HTR-8/SVneo (cell line): ENCODE data around the gene CWC27.
"Not testable (repeated sequence)": the region's sequence is repeated elsewhere in the genome, so short reads cannot be mapped to it uniquely, and the experiment has no call there.

Source experiments
- DNase-seq: peaks from one replicate; pipeline ENCODE4 v3.0.0; 2011; ENCODE audit warnings: low spot score, mixed read lengths; ENCODE audit not compliant: insufficient read length
- FAIRE-seq: peaks from 2 replicates; lab custom pipeline; 2011; peaks lifted over from hg19 to GRCh38; lab: Jason Lieb, UNC

CWC27 gene

DNA sequence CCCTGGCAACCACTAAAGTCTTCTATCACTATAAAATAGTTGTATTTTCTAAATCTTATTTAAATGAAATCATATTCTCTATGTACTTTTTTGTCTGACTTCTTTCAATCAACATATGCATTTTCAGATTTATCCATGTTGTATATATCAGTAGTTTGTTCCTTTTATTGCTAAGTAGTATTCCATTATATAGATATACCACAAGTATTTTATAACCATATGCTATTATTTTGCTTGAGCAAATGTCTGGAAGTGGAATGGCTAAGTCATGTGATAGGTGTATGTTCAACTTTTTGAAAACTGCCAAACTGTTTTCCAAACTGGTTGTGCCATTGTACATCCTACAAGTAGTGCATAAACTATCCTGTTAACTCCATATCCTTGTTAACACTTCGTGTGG is 131.1 kb downstream of the CWC27 start:
- no peak for FAIRE-seq
- DNase-seq, result no peak

DNA sequence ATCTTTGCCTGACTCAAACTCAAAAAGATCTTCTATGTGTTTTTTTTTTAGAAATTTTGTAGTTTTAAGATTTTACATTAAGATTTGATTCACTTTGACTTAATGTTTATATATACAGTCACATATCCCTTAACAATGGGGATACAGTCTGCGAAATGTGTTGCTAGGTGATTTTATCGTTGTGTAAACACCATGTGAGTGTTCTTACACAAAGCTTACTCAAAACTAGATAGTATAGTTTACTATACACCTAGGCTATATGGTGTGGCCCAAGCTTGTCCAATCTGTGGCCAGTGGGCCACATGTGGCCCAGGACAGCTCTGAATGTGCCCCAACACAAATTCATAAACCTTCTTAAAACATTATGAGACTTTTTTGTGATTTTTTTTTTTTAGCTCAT is 131.9 kb downstream of the CWC27 start:
- FAIRE-seq, result no peak

DNA sequence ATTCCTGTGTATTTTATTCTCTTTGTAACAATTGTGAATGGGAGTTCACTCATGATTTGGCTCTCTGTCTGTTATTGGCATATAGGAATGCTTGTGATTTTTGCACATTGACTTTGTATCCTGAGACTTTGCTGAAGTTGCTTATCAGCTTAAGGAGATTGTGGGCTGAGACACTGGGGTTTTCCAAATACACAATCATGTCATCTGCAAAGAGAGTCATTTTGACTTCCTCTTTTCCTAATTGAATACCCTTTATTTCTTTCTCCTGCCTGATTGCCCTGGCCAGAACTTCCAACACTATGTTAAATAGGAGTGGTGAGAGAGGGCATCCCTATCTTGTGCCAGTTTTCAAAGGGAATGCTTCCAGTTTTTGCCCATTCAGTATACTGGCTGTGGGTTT is 138.7 kb downstream of the CWC27 start:
- DNase-seq, FAIRE-seq: not testable (repeated sequence)

More for the DNA sequence above, 131.9 kb downstream of the CWC27 start:
- DNase-seq, result no peak

DNA sequence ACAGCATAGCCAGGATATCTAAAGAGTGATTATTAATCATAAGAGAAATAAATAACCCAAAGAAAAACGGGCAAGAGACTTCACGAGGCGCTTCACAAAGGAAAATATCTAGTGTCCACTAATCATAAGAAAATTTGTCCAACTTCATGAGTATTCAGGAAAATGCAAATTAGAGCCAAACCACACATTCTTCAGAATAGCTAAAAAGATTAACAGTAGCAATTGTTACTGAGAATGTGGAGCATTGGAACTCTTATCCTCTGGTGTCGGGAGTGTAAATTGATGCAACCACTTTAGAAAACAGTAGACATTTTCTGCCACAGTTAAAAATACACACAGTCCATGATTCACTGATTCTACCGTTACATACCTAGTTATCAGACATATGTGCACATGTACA is 145.7 kb downstream of the CWC27 start:
- no peak for FAIRE-seq

DNA sequence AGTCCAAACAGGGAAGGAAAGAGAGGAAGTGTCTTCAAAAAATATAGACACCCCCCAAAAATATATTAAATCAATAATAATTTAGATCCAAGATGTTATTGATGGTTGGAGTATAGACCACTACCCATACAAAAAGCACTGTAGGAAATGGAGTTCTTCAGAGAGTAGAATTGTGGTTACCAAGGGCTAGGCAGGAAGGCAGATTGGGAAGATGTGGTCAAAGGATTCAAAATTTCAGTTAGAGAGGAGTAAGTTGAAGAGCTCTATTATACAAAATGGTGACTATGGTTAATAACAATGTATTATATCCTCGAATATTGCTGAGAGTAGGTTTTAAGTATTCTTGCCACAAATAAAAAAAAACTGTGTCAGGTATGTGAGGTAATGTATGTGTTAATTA is 149.4 kb downstream of the CWC27 start:
- DNase-seq, result no peak

More for the DNA sequence above, 145.7 kb downstream of the CWC27 start:
- DNase-seq, result no peak

DNA sequence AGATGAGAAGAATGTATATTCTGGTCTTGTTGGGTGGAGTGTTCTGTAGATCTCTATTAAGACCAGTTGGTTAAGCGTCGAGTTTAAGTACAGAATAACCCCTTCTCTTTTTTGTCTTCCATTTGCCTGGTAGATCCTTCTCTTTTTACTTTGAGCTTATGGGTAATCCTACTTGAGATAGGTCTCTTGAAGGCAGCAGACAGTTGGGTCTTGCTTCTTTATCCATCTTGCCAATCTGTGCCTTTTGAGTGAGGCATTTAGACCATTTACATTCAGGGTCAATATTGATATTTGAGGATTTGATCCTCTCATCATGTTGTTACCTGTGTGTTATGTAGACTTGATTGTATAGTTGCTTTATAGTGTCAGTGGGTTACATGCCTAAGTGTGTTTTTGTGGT is 152.7 kb downstream of the CWC27 start:
- DNase-seq, result no peak
- no peak for FAIRE-seq

More for the DNA sequence above, 149.4 kb downstream of the CWC27 start:
- FAIRE-seq, result no peak

DNA sequence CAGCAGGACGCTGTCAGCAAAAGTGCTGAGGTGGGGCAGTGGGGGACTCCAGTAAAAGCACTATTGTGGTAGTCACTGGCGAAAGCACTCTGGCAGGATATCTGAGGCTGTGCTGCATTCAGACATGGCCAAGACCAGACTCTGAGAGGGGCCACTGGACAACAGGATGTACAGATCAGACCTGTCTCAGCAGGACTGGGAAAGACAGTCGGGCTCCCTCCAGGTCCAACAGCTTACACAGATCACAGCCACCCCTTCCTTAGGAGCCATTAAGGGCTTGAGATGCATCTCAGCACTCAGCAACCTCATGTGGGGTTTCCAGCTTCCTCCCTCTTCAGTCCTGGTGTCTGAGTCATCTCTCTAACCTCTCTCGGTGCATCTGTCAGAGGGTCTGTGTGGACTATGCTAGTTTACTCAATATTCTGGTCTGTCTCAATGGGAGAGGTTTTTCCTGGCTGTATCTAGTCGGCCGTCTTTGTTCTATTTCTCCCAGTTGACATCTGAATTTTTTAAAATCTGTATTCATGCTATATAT is 154.5 kb downstream of the CWC27 start:
- no peak for DNase-seq
- FAIRE-seq, result no peak

DNA sequence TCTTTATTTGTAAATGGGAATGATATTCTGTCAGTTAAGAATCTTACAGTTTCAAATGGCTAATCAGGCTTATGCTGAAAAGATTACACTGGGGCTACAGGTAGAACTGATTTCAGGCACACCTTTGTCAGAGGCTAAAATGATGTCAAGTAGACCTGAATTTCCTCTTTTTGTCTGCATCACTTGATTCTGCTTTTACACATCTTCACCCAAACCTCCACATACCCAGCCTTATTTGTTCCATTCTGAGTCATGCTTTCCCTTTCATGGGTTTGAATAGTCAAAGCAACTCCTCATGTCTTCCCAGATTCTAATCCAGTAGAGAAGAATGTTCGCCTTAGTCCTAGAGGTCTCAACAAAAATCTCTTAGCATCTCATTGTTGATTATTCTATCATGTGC is 156.4 kb downstream of the CWC27 start:
- no peak for FAIRE-seq
- DNase-seq, result no peak

DNA sequence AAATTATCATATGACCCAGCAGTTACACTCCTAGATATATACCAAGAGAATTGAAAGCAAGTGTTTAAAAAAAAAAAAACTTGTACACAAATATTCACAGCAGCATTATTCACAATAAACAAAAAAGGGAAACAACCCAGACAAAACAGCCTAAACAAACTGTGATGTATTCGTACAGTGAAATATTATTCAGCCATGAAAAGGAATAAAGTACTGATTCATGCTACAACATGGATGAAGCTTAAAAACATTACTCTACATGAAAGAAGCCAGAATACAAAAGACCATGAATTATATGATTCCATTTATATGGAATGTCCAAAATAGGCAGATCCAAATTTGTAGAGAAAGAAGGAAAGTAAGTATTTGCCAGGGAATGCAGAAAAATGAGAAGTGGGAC is 161.1 kb downstream of the CWC27 start:
- DNase-seq (no peak), FAIRE-seq (no peak)

DNA sequence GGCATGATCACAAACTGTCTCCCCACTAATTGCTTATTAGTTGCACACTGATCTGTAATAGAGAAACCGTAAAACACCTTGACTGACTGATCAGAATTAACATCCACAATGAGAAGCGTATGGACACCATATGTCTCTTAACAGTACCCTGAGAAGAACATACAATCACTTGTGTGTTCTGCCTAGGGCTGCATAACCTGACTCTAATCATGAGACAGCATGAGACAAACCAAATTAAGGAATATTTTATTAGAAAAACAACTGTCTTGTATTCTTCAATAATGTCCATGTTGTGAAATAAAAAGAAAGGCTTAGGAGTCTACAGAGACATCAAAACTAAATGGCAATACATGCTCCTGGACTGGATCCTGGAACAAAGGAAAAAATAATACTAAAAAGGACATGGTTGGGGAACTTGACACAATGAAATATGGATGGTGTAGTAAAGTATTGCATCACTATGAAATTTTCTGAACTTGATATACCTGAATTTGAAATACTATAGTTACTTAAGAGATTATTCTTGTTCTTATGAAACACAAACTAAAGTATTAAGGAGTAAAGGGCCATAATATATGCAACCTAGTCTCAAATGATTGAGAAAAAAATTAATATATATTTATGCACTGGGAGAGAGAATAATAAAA is 162.1 kb downstream of the CWC27 start:
- no peak for FAIRE-seq
- no peak for DNase-seq

DNA sequence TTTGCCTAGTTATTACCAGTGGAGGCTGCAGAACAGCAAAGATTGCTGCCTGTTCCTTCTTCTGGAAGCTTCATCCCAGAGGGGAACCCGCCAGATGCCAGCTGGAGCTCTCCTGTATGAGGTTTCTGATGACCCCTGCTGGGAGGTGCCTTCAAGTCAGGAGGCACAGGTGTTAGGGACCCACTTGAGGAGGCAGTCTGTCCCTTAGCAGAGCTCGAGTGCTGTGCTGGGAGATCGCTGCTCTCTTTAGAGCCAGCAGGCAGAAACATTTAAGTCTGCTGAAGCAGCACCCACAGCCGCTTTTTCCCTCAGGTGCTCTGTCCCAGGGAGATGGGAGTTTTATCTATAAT is 170.7 kb downstream of the CWC27 start:
- DNase-seq, FAIRE-seq: not testable (repeated sequence)

DNA sequence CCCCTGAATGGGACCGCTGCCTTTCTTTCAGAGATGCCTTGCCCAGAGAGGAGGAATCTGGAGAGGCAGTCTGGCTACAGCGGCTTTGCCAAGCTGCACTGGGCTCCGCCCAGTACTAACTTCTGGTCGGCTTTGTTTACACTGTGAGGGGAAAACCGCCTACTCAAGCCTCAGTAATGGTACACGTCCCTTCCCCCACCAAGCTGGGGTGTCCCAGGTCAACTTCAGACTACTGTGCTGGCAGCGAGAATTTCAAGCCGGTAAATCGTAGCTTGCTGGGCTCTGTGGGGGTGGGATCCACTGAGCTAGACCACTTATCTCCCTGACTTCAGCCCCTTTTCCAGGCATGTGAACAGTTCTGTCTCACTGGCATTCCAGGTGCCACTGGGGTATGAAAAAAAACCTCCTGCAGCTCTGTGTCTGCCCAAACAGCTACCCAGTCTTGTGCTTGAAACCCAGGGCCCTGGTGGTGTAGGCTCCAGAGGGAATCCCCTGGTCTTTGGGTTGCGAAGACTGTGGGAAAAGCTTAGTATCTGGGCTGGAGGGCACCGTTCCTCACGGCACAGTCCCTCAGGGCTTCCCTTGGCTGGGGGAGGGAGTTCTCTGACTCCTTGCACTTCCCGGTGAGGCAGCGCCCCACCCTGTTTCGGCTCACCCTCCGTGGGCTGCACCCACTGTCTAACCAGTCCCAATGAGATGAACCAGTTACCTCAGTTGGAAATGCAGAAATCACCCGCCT is 171.2 kb downstream of the CWC27 start:
- DNase-seq (no peak), FAIRE-seq (no peak)

DNA sequence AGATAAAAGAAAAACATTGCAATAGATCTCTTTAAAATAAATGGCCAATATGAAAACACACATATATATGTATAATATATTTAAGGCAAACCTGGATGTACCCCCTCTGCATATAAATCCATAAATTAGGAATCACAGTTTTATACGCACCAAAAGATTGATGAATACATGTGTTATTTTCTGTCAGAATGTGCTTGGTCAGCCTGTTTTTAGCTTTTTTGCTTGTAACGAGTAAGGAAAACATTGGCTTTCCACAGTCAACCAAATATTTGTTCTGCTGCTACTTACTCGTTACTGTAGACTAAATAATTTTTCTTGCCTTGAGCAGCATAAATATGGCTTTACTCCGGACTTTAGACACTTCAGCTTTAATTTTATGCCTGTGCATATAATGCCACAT is 173.7 kb downstream of the CWC27 start:
- DNase-seq, result no peak
- no peak for FAIRE-seq

DNA sequence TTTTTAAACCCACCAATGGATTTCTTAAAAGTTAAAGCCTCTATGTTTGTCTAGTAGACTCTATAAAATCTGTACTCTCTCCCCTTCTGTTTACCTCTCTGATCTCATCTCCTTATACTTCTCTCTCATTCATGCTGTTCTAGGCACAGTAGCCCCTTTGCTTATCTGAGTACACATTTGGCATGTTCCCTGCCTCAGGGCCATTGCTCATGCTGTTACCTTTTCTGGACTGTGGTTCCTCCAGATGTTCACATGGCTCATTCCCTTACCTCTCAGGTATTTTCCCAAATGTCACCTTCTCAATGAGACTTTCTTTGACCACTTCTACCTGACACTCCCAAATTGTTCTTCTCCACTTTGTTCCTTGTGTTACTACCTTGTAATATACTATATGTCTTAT is 176.1 kb downstream of the CWC27 start:
- FAIRE-seq, result no peak
- DNase-seq, result no peak

DNA sequence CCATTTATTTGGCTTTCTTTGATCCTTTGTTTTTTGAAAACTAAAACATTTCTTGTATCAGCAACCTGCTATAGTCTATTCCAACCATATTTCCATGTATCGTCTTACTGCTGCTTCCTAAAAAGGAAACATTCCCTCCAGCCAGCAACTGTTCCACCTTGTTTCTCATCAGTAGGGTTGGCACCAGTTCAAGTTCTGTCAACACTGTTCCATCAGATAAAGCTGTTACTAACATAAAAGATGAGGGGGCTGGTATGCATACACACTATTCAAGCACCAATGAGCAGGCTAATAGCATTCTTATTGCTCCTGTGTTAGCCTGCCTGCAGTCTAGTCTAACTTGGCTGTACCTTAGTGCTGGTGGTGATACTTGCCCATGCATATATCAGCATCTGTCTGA is 178.3 kb downstream of the CWC27 start:
- peak; percentile 31 for FAIRE-seq
- no peak for DNase-seq

DNA sequence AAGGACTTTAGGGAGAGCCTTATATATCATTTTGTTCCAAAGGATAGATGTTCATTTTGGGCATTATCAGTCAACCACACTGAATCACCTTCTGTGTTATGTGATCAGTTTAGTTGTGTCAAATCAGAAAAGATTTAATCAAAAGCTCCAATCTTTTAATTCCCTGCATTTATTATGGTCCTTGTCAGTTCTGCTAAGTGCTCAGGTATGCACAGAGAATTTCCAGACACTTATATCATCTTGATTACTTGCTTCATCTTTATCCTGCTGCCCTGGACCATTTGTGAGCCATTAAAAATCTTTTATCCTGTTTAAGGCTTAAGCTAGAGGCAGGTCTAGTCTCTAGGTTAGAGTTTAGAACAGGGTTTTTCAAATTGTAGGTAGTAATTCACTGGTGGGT is 179.1 kb downstream of the CWC27 start:
- FAIRE-seq (no peak), DNase-seq (no peak)

DNA sequence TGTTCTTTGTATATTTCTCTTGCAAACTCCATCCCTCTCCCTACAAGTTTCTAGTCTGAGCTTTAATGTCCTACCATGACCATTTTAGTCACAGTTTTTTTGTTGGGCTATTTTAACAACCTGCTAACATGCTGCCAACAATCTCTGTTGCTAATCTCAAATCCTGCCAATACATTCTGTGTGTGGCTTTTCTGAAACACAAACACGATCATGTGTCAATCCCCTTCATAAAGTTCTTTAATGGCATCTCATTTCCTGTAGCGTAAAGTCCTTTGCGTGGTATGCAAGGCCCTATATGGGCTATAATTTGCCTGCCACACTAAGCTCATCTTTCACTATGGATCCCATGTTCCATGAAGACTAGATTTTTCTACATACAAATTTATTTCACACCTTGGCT is 180.6 kb downstream of the CWC27 start:
- DNase-seq, result no peak

DNA sequence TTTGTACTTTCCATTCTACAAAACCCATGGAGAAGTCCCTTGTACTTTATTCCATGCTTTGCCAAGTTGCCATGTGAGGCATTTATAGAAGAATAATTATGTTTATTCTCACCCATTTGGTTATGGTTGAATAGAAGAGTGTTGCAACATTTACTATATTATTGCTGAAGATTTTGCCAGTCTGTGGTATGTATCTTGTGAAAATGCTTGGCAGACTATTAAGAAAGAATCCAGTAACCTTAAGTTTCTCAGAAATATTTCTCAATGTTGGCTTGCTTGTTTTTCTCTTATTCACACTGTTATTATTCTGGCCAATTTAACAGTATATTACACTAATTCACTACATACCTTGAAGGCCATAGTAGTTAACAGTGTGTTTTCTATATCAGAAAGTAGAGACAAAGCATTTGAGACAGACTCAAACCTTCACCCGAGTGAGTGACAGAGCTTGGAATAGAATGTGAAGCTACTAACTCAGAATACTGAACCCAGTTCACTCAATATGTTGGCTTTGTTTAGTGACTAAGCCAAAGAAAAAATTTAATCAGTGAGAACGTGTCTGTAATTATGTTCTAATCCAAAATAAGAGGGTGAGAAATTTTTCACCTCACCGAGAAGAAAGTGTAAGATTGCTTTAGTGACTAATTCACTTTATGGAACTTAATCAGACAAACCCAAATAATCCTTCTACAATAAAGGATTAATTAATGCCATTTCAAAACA is 184.4 kb downstream of the CWC27 start:
- FAIRE-seq, result no peak
- no peak for DNase-seq

More for the DNA sequence above, 180.6 kb downstream of the CWC27 start:
- no peak for FAIRE-seq

DNA sequence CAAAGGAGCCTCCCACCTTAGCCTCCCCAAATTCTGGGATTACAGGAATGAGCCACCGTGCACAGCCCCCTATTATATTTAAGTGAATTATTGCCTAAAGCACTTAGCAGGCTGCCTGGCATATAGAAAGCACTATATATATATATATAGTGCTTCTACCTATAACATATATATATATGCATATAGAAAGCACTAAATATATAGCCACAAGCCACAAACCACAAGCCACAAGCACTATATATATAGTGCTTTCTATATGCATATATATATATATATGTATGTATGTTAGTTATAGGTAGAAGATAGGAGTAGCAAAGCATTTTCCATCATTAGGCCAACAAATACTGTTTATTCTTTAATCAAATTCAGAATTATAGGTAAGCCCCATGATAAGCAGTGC is 185.8 kb downstream of the CWC27 start:
- no peak for FAIRE-seq
- no peak for DNase-seq

DNA sequence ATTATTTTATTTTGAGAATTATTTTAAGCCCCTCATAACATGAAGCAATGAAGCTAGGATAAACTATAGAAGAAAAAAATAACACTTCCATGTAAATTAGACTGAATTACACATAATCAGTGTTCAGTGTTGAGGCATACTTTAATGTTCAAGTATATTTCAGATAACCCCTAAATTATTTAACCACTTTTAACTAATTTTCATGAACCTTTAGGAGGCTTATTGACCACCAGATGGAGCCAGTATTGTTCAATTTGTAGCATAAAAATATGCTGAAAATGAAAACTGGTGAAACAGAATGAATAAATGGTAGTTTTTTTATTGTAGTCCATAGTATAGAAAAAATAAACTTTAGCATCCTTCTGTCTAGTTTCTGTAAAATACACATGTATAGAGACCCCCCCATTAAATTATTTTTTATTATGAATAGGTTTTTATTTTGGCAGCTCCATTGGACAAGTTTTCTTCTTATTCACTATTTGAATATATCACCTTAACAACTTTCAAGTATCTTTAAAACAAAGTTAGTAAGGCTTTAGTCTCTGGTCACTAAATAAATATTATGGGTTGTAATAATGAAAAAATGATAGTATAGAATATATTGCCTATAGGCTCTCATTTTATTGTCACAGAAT is 190.1 kb downstream of the CWC27 start:
- no peak for FAIRE-seq

DNA sequence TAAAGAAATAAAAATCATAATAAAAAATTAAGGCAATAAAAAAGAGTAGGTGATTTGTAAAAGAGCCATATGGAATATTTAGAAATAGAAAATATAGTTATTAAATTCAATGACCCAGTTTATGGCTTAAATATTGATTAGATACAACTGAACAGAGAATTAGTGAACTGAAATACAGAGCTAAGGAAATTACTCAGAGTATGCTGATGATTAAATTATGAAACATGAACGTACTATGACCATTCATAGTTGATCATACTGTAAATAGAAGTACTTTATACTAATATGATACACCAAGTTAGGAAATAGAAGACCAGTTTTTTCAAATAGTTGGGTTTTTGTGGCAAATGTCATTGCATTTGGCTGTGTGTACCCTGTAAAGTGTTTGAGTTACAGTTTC is 194.5 kb downstream of the CWC27 start:
- FAIRE-seq (no peak), DNase-seq (no peak)

More for the DNA sequence above, 190.1 kb downstream of the CWC27 start:
- peak; percentile 10 for DNase-seq
